Neuronal stem cell (in vitro differentiated cells): Measurements from ENCODE around the gene PCNP.
"Not testable (repeated sequence)": the region's sequence is repeated elsewhere in the genome, so short reads cannot be mapped to it uniquely, and the experiment has no call there.

Experiments
- DNase-seq: peaks from one replicate; pipeline ENCODE4 v3.0.0-alpha.2; 2013; ENCODE audit warnings: low spot score
- H2AFZ ChIP-seq: one replicate; pipeline ENCODE4 v1.6.1; 2013; ENCODE audit warnings: mild to moderate bottlenecking, low read length, inconsistent platforms
- H2AK5ac ChIP-seq: 2 replicates; pipeline ENCODE4 v1.6.1; 2013; ENCODE audit warnings: low read depth, mild to moderate bottlenecking, inconsistent platforms, low read length, moderate library complexity, mixed read lengths
- H2BK120ac ChIP-seq: 2 replicates; pipeline ENCODE4 v1.6.1; 2013; ENCODE audit warnings: low read depth, mild to moderate bottlenecking, inconsistent platforms, low read length, moderate library complexity, mixed read lengths
- H2BK12ac ChIP-seq: one replicate; pipeline ENCODE4 v1.6.1; 2013; ENCODE audit warnings: low read length, inconsistent platforms
- H2BK15ac ChIP-seq: 2 replicates; pipeline ENCODE4 v1.6.1; 2013; ENCODE audit warnings: mild to moderate bottlenecking, low read length, inconsistent platforms, mixed read lengths
- H2BK5ac ChIP-seq: one replicate; pipeline ENCODE4 v1.6.1; 2013; ENCODE audit warnings: inconsistent platforms, mild to moderate bottlenecking, low read length, moderate library complexity
- H3K14ac ChIP-seq: one replicate; pipeline ENCODE4 v1.6.1; 2013; ENCODE audit warnings: low read length, inconsistent platforms
- H3K18ac ChIP-seq: 2 replicates; pipeline ENCODE4 v1.6.1; 2013; ENCODE audit warnings: low read length, inconsistent platforms
- H3K23ac ChIP-seq: 2 replicates; pipeline ENCODE4 v1.6.1; 2013; ENCODE audit warnings: low read depth, mild to moderate bottlenecking, mixed read lengths, low read length, inconsistent platforms; ENCODE audit not compliant: poor library complexity
- H3K27ac ChIP-seq: replicated peaks from 3 replicates; pipeline ENCODE4 v1.5.1; 2013; ENCODE audit warnings: low read length, inconsistent platforms
- H3K27me3 ChIP-seq, 3 experiments: 2 replicates each; pipeline ENCODE4 v1.6.1; 2013; ENCODE audit warnings: low read length in 3 of 3, mild to moderate bottlenecking in 2 of 3, inconsistent platforms in 1 of 3, low read depth in 1 of 3, mixed read lengths in 1 of 3, moderate library complexity in 1 of 3; ENCODE audit not compliant: control insufficient read depth in 3 of 3, insufficient read depth in 3 of 3
- H3K36me3 ChIP-seq, 2 donors: replicated peaks in 1 of 2; 2 replicates each; pipeline ENCODE4 v1.6.1; 2013; ENCODE audit warnings: low read length in 2 of 2; ENCODE audit not compliant: control insufficient read depth in 2 of 2, insufficient read depth in 2 of 2
- H3K4ac ChIP-seq: 2 replicates; pipeline ENCODE4 v1.6.1; 2013; ENCODE audit warnings: inconsistent platforms, mild to moderate bottlenecking, low read length, moderate library complexity
- H3K4me1 ChIP-seq, 2 donors: 1 replicate in 1 of 2; 2 replicates in 1 of 2; pipeline ENCODE4 v1.6.1; 2013; ENCODE audit warnings: low read length in 2 of 2, low read depth in 1 of 2; ENCODE audit not compliant: control insufficient read depth in 2 of 2, insufficient read depth in 1 of 2
- H3K4me2 ChIP-seq: one replicate; pipeline ENCODE4 v1.6.1; 2013; ENCODE audit warnings: mild to moderate bottlenecking, low read length, inconsistent platforms; ENCODE audit not compliant: insufficient read depth, poor library complexity, severe bottlenecking
- H3K4me3 ChIP-seq, 2 donors: 2 replicates each; pipeline ENCODE4 v1.5.1; 2013; ENCODE audit warnings: low read length in 2 of 2, mild to moderate bottlenecking in 2 of 2, inconsistent platforms in 1 of 2, moderate library complexity in 1 of 2
- H3K79me1 ChIP-seq: one replicate; pipeline ENCODE4 v1.6.1; 2013; ENCODE audit warnings: low read depth, mild to moderate bottlenecking, inconsistent platforms, low read length, moderate library complexity
- H3K9ac ChIP-seq: one replicate; pipeline ENCODE4 v1.6.1; 2013; ENCODE audit warnings: mild to moderate bottlenecking, low read depth, low read length, inconsistent platforms; ENCODE audit not compliant: poor library complexity
- H3K9me3 ChIP-seq, 2 donors: replicated peaks in 1 of 2; 2 replicates each; pipeline versions ENCODE3 to v1.6.1; 2013; ENCODE audit warnings: low read length in 2 of 2, mild to moderate bottlenecking in 2 of 2, inconsistent platforms in 1 of 2, low read depth in 1 of 2, mixed read lengths in 1 of 2, moderate library complexity in 1 of 2; ENCODE audit not compliant: control insufficient read depth in 2 of 2, insufficient read depth in 1 of 2
- H4K8ac ChIP-seq: one replicate; pipeline ENCODE4 v1.6.1; 2013; ENCODE audit warnings: low read depth, mild to moderate bottlenecking, inconsistent platforms, low read length, moderate library complexity
- H4K91ac ChIP-seq: one replicate; pipeline ENCODE4 v1.6.1; 2013; ENCODE audit warnings: low read length, low read depth, mild to moderate bottlenecking, inconsistent platforms; ENCODE audit not compliant: poor library complexity
- WGBS, 2 donors: extraction: QIAGEN DNeasy Blood & Tissue Kit; methylation state at CpG; one replicate each; pipeline ENCODE4 v1.1.7; 2013; ENCODE audit warnings: missing lambda C conversion rate in 2 of 2, mixed read lengths in 1 of 2; ENCODE audit not compliant: insufficient read length in 2 of 2, insufficient replicate concordance in 1 of 2; ENCODE audit errors: extremely low coverage in 2 of 2; 5-methylcytosine and 5-hydroxymethylcytosine counted together

PCNP gene

DNA sequence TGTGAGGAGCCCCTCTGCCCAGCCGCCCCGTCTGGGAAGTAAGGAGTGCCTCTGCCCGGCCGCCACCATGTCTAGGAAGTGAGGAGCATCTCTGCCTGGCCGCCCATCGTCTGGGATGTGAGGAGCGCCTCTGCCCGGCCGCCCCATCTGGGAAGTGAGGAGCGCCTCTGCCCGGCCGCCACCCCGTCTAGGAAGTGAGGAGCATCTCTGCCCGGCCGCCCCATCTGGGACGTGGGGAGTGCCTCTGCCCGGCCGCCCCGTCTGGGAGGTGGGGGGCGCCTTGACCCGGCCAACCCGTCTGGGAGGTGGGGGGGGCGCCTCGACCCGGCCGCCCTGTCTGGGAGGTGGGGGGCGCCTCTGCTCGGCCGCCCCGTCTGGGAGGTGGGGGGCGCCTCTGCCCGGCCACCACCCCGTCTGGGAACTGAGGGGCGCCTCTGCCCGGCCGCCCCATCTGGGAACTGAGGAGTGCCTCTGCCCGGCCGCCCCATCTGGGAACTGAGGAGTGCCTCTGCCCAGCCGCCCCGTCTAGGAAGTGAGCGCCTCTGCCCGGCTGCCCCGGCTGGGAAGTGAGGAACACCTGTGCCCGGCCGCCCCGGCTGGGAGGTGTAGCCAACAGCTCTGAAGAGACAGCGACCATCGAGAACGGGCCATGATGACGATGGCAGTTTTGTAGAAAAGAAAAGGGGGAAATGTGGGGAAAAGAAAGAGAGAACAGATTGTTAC is 22.5 kb upstream of the PCNP start:
- not testable (repeated sequence) for H3K4ac ChIP-seq, H3K27ac ChIP-seq, H4K91ac ChIP-seq, H3K4me1 ChIP-seq, H2BK12ac ChIP-seq, H3K79me1 ChIP-seq, H3K36me3 ChIP-seq, H2BK5ac ChIP-seq, H3K14ac ChIP-seq, H3K4me2 ChIP-seq, H3K27me3 ChIP-seq, H3K9ac ChIP-seq, H4K8ac ChIP-seq, H2BK120ac ChIP-seq, H2AFZ ChIP-seq, H3K23ac ChIP-seq, H3K9me3 ChIP-seq, H2BK15ac ChIP-seq, H2AK5ac ChIP-seq, DNase-seq, H3K18ac ChIP-seq, H3K4me3 ChIP-seq
- WGBS, 2 donors = no CpG with 5 or more reads among the region's 50 CpGs

GRCh38 chr3:101553381-101553780 is 20.6 kb upstream of the PCNP start:
- not testable (repeated sequence) for DNase-seq, H4K8ac ChIP-seq, H3K14ac ChIP-seq, H2BK5ac ChIP-seq, H3K23ac ChIP-seq, H2AK5ac ChIP-seq, H3K79me1 ChIP-seq, H3K18ac ChIP-seq, H3K4me1 ChIP-seq, H2BK12ac ChIP-seq, H3K4ac ChIP-seq, H4K91ac ChIP-seq, H3K4me2 ChIP-seq, H3K9ac ChIP-seq, H2BK15ac ChIP-seq, H3K36me3 ChIP-seq, H3K27ac ChIP-seq, H3K9me3 ChIP-seq, H2BK120ac ChIP-seq, H3K4me3 ChIP-seq
- peak overlapping the region; percentile 80 for H2AFZ ChIP-seq
- no CpG with 5 or more reads among the region's 5 CpGs for WGBS, 2 donors
- peaks cover 0 to 12% (median 0%) of the 10 kb centered on the region in 3 experiments for H3K27me3 ChIP-seq

- H3K79me1 ChIP-seq = no peaks in the 10 kb centered on the region
- no peak overlapping the region for H2BK120ac ChIP-seq
- no peak overlapping the region for H3K14ac ChIP-seq
- no peak overlapping the region for H3K27ac ChIP-seq
- no peak overlapping the region for H4K91ac ChIP-seq
- no peak overlapping the region for H3K4me3 ChIP-seq
- H3K4me1 ChIP-seq = no peaks in the 10 kb centered on the region
- peaks cover 0 to 14% (median 0%) of the 10 kb centered on the region in 3 experiments for H3K27me3 ChIP-seq
- no CpG with 5 or more reads among the region's 3 CpGs for WGBS, 2 donors
- H2BK5ac ChIP-seq = no peak overlapping the region
- no peak overlapping the region for H3K4ac ChIP-seq
- H3K4me2 ChIP-seq = no peak overlapping the region
- H3K18ac ChIP-seq = no peak overlapping the region
- H4K8ac ChIP-seq = no peak overlapping the region
- no peak overlapping the region for H3K9ac ChIP-seq
- H3K36me3 ChIP-seq = no peaks in the 10 kb centered on the region
- DNase-seq = no peak
- no peak overlapping the region for H2AK5ac ChIP-seq
- no peak overlapping the region for H3K23ac ChIP-seq
- H2AFZ ChIP-seq = no peak overlapping the region
- no peak overlapping the region for H2BK15ac ChIP-seq
- H3K9me3 ChIP-seq = no peaks in the 10 kb centered on the region
- H2BK12ac ChIP-seq = no peak overlapping the region
These were observed 17.9 kb upstream of the PCNP start for GRCh38 chr3:101556064-101556463.

DNA sequence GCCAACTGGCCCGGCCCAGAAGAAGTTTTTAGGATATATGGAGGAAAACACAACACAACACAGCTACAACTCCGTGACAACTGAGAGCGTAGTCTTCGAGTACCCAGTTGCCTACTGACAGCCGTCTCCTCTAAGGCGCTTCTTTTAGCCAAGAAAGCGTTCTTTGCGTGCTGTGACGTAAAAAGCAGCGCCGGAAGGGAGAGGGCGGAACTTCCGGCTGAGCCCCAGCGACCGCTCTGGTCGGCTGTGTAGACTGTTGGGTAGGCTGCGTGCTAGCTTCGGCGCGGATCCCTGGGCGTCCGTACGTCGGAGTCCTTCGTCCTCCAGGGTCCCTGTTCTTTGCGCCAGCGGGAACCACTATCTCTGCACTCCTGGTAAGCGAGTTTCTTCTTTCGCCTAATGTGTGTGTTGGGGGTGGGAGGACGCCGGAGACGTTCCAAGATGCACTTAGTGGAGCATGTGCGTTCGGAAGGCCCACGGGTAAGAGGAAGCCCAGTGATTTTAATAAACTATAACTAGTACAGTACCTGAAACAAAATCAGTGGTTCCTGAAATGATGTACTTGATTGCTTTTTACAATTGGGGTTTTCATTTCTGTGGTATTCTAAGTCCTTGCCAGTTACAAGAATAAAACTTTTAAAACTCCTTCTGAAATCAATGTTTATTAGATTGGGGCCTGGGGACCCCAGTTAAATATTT is 12.2 kb upstream of the PCNP start, which contains the start of gene TRMT10C:
TSS of gene TRMT10C (plus strand) at position 239 of the 699 bp plus-strand sequence. CDS start 2,914 bp downstream, outside the sequence.
- no peak within 1 kb of the TSS for H4K91ac ChIP-seq
- peak within 1 kb of the TSS; percentile 63 for H3K27ac ChIP-seq
- H2AK5ac ChIP-seq = no peak within 1 kb of the TSS
- no peak within 1 kb of the TSS for H3K23ac ChIP-seq
- no peak within 1 kb of the TSS for H2BK12ac ChIP-seq
- H3K4me2 ChIP-seq = peak within 1 kb of the TSS; percentile 47
- peaks cover 0 to 2% of the 10 kb centered on the region in 2 donors for H3K9me3 ChIP-seq
- H2AFZ ChIP-seq = peak within 1 kb of the TSS; percentile 91
- H3K4ac ChIP-seq = no peak within 1 kb of the TSS
- H2BK5ac ChIP-seq = no peak within 1 kb of the TSS
- peaks cover 3 to 40% of the 10 kb centered on the region in 2 donors for H3K36me3 ChIP-seq
- H3K9ac ChIP-seq = peak within 1 kb of the TSS; percentile 74
- no peak within 1 kb of the TSS for H2BK15ac ChIP-seq
- peak; percentile 91 for DNase-seq
- peak within 1 kb of the TSS; percentile 86 to 88 for H3K4me3 ChIP-seq
- no peak within 1 kb of the TSS for H4K8ac ChIP-seq
- peak within 1 kb of the TSS; percentile 50 for H3K18ac ChIP-seq
- H3K14ac ChIP-seq = no peak within 1 kb of the TSS
- H3K4me1 ChIP-seq = peaks cover 4 to 5% of the 10 kb centered on the region in 2 donors
- peaks cover 0 to 11% (median 0%) of the 10 kb centered on the region in 3 experiments for H3K27me3 ChIP-seq
- no peaks in the 10 kb centered on the region for H3K79me1 ChIP-seq
- no CpG with 5 or more reads among the region's 35 CpGs for WGBS, 2 donors
- no peak within 1 kb of the TSS for H2BK120ac ChIP-seq
